ENCODE results near the gene ADGRG7.

ADGRG7 gene

GRCh38 chr3:100609305-100609704 lies at the start of gene ADGRG7:
TSS of gene ADGRG7 (plus strand) at chr3:100609601. CDS start at chr3:100609857, 256 bp downstream.
- Histone ChIP-seq H3K27me3 (replicated peaks; ENCODE audit: control insufficient read depth, insufficient read depth, low read length) (no peaks in the 10 kb centered on the region), H3K4me1 (ENCODE audit: control insufficient read depth, insufficient read depth, low read length) (no peaks in the 10 kb centered on the region), H3K4me3 (ENCODE audit: low read length) (no peak within 1 kb of the TSS), H3K36me3 (ENCODE audit: control insufficient read depth, insufficient read depth, low read length, severe bottlenecking) (no peaks in the 10 kb centered on the region), H3K9ac (ENCODE audit: low read length) (no peak within 1 kb of the TSS), H3K9me3 (ENCODE audit: control insufficient read depth, low read length) (no peaks in the 10 kb centered on the region)
- no peak for DNase-seq (ENCODE audit: low read depth)

GRCh38 chr3:100560426-100560825 lies 49.0 kb upstream of the ADGRG7 start:
- peaks cover 12% of the 10 kb centered on the region for H3K36me3 ChIP-seq (ENCODE audit: control insufficient read depth, insufficient read depth, low read length, severe bottlenecking)
- no peaks in the 10 kb centered on the region for H3K27me3 ChIP-seq (replicated peaks; ENCODE audit: control insufficient read depth, insufficient read depth, low read length)
- peaks cover 74% of the 10 kb centered on the region for H3K4me1 ChIP-seq (ENCODE audit: control insufficient read depth, insufficient read depth, low read length)
- no peak overlapping the region for H3K9ac ChIP-seq (ENCODE audit: low read length)
- no peak for DNase-seq (ENCODE audit: low read depth)
- H3K4me3 ChIP-seq (ENCODE audit: low read length), result no peak overlapping the region
- no peaks in the 10 kb centered on the region for H3K9me3 ChIP-seq (ENCODE audit: control insufficient read depth, low read length)

- peak; percentile 84 for DNase-seq (ENCODE audit: low read depth)
Observed at GRCh38 chr3:100561459-100562158, 47.8 kb upstream of the ADGRG7 start.

GRCh38 chr3:100562224-100562857 lies 47.1 kb upstream of the ADGRG7 start:
- Histone ChIP-seq H3K9ac (ENCODE audit: low read length) (peak overlapping the region; percentile 62), H3K27me3 (replicated peaks; ENCODE audit: control insufficient read depth, insufficient read depth, low read length) (no peaks in the 10 kb centered on the region), H3K36me3 (ENCODE audit: control insufficient read depth, insufficient read depth, low read length, severe bottlenecking) (peaks cover 12% of the 10 kb centered on the region), H3K4me3 (ENCODE audit: low read length) (no peak overlapping the region), H3K4me1 (ENCODE audit: control insufficient read depth, insufficient read depth, low read length) (peaks cover 58% of the 10 kb centered on the region), H3K9me3 (ENCODE audit: control insufficient read depth, low read length) (no peaks in the 10 kb centered on the region)
- no peak for DNase-seq (ENCODE audit: low read depth)

More at GRCh38 chr3:100561459-100562158, 47.8 kb upstream of the ADGRG7 start:
- Histone ChIP-seq H3K36me3 (ENCODE audit: control insufficient read depth, insufficient read depth, low read length, severe bottlenecking) (peaks cover 12% of the 10 kb centered on the region), H3K4me3 (ENCODE audit: low read length) (peak overlapping the region; percentile 18), H3K4me1 (ENCODE audit: control insufficient read depth, insufficient read depth, low read length) (peaks cover 66% of the 10 kb centered on the region), H3K9me3 (ENCODE audit: control insufficient read depth, low read length) (no peaks in the 10 kb centered on the region), H3K9ac (ENCODE audit: low read length) (peak overlapping the region; percentile 62), H3K27me3 (replicated peaks; ENCODE audit: control insufficient read depth, insufficient read depth, low read length) (no peaks in the 10 kb centered on the region)

- no peak overlapping the region for H3K4me3 ChIP-seq (ENCODE audit: low read length)
- H3K36me3 ChIP-seq (ENCODE audit: control insufficient read depth, insufficient read depth, low read length, severe bottlenecking), result peaks cover 9% of the 10 kb centered on the region
- no peaks in the 10 kb centered on the region for H3K27me3 ChIP-seq (replicated peaks; ENCODE audit: control insufficient read depth, insufficient read depth, low read length)
- peaks cover 51% of the 10 kb centered on the region for H3K4me1 ChIP-seq (ENCODE audit: control insufficient read depth, insufficient read depth, low read length)
- no peaks in the 10 kb centered on the region for H3K9me3 ChIP-seq (ENCODE audit: control insufficient read depth, low read length)
- no peak for DNase-seq (ENCODE audit: low read depth)
- no peak overlapping the region for H3K9ac ChIP-seq (ENCODE audit: low read length)
Observed at GRCh38 chr3:100563228-100563627, 46.2 kb upstream of the ADGRG7 start.

- DNase-seq (ENCODE audit: low read depth), result no peak
- Histone ChIP-seq H3K9ac (ENCODE audit: low read length) (no peak overlapping the region), H3K4me1 (ENCODE audit: control insufficient read depth, insufficient read depth, low read length) (peaks cover 51% of the 10 kb centered on the region), H3K4me3 (ENCODE audit: low read length) (no peak overlapping the region), H3K36me3 (ENCODE audit: control insufficient read depth, insufficient read depth, low read length, severe bottlenecking) (peaks cover 4% of the 10 kb centered on the region), H3K9me3 (ENCODE audit: control insufficient read depth, low read length) (no peaks in the 10 kb centered on the region), H3K27me3 (replicated peaks; ENCODE audit: control insufficient read depth, insufficient read depth, low read length) (no peaks in the 10 kb centered on the region)
Observed at GRCh38 chr3:100563652-100564211, 45.7 kb upstream of the ADGRG7 start.

GRCh38 chr3:100570811-100571210 lies 38.6 kb upstream of the ADGRG7 start:
- Histone ChIP-seq H3K4me3 (ENCODE audit: low read length) (no peak overlapping the region), H3K9ac (ENCODE audit: low read length) (no peak overlapping the region), H3K9me3 (ENCODE audit: control insufficient read depth, low read length) (no peaks in the 10 kb centered on the region), H3K27me3 (replicated peaks; ENCODE audit: control insufficient read depth, insufficient read depth, low read length) (no peaks in the 10 kb centered on the region), H3K4me1 (ENCODE audit: control insufficient read depth, insufficient read depth, low read length) (peaks cover 19% of the 10 kb centered on the region), H3K36me3 (ENCODE audit: control insufficient read depth, insufficient read depth, low read length, severe bottlenecking) (peaks cover 20% of the 10 kb centered on the region)
- peak; percentile 54 for DNase-seq (ENCODE audit: low read depth)

GRCh38 chr3:100574536-100574935 lies 34.9 kb upstream of the ADGRG7 start:
- peaks cover 12% of the 10 kb centered on the region for H3K4me1 ChIP-seq (ENCODE audit: control insufficient read depth, insufficient read depth, low read length)
- no peaks in the 10 kb centered on the region for H3K27me3 ChIP-seq (replicated peaks; ENCODE audit: control insufficient read depth, insufficient read depth, low read length)
- H3K36me3 ChIP-seq (ENCODE audit: control insufficient read depth, insufficient read depth, low read length, severe bottlenecking), result peaks cover 29% of the 10 kb centered on the region
- no peak overlapping the region for H3K4me3 ChIP-seq (ENCODE audit: low read length)
- no peak overlapping the region for H3K9ac ChIP-seq (ENCODE audit: low read length)
- DNase-seq (ENCODE audit: low read depth), result no peak
- H3K9me3 ChIP-seq (ENCODE audit: control insufficient read depth, low read length), result no peaks in the 10 kb centered on the region

GRCh38 chr3:100575704-100576103 lies 33.7 kb upstream of the ADGRG7 start:
- no peak for DNase-seq (ENCODE audit: low read depth)
- Histone ChIP-seq H3K4me1 (ENCODE audit: control insufficient read depth, insufficient read depth, low read length) (peaks cover 14% of the 10 kb centered on the region), H3K36me3 (ENCODE audit: control insufficient read depth, insufficient read depth, low read length, severe bottlenecking) (peaks cover 22% of the 10 kb centered on the region), H3K9ac (ENCODE audit: low read length) (no peak overlapping the region), H3K9me3 (ENCODE audit: control insufficient read depth, low read length) (no peaks in the 10 kb centered on the region), H3K4me3 (ENCODE audit: low read length) (no peak overlapping the region), H3K27me3 (replicated peaks; ENCODE audit: control insufficient read depth, insufficient read depth, low read length) (no peaks in the 10 kb centered on the region)

- H3K9ac ChIP-seq (ENCODE audit: low read length), result no peak overlapping the region
- no peaks in the 10 kb centered on the region for H3K9me3 ChIP-seq (ENCODE audit: control insufficient read depth, low read length)
- DNase-seq (ENCODE audit: low read depth), result no peak
- H3K4me1 ChIP-seq (ENCODE audit: control insufficient read depth, insufficient read depth, low read length), result peaks cover 23% of the 10 kb centered on the region
- peaks cover 18% of the 10 kb centered on the region for H3K36me3 ChIP-seq (ENCODE audit: control insufficient read depth, insufficient read depth, low read length, severe bottlenecking)
- no peak overlapping the region for H3K4me3 ChIP-seq (ENCODE audit: low read length)
- no peaks in the 10 kb centered on the region for H3K27me3 ChIP-seq (replicated peaks; ENCODE audit: control insufficient read depth, insufficient read depth, low read length)
Observed at GRCh38 chr3:100577382-100578008, 31.9 kb upstream of the ADGRG7 start.

GRCh38 chr3:100578646-100579045 lies 30.8 kb upstream of the ADGRG7 start:
- DNase-seq (ENCODE audit: low read depth), result no peak
- H3K36me3 ChIP-seq (ENCODE audit: control insufficient read depth, insufficient read depth, low read length, severe bottlenecking), result peaks cover 18% of the 10 kb centered on the region
- no peaks in the 10 kb centered on the region for H3K9me3 ChIP-seq (ENCODE audit: control insufficient read depth, low read length)
- H3K4me1 ChIP-seq (ENCODE audit: control insufficient read depth, insufficient read depth, low read length), result peaks cover 23% of the 10 kb centered on the region
- no peak overlapping the region for H3K9ac ChIP-seq (ENCODE audit: low read length)
- no peak overlapping the region for H3K4me3 ChIP-seq (ENCODE audit: low read length)
- no peaks in the 10 kb centered on the region for H3K27me3 ChIP-seq (replicated peaks; ENCODE audit: control insufficient read depth, insufficient read depth, low read length)

Measured in adipocyte (in vitro differentiated cells).